Measurements from ENCODE around the gene NRP1. TPM values are rescaled to one million over a fixed set of nuclear protein-coding genes. Genes with fewer than 3 reads are reported as not detected.

NRP1 gene
- polyA plus RNA-seq, 3 donors, result 1.1 to 1.7 (median 1.3) TPM

DNA sequence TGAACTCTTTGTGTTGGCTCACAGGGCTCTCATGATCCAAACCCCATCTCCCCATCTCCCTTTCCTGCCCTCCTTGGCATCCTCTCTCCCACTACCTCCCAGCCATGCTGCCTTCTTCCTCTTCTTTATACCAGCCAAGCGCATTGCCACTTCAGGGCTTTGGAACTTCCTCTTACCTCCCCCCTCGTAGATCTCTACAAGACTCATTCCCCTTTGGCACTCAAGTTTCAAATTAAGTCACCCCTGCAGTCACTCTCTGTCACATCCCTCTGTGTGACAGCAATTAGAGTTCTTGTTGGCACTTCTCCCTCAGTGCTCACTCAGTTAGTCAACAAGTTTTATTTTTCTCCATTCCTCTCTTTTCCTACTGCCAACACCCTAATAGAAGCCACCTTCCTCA, 20.8 kb upstream of the NRP1 start:
- DNase-seq, result peak; percentile 64 to 86 (median 65)
- no peaks in the 10 kb centered on the region for H3K4me1 Mint-ChIP-seq
- H3K79me2 ChIP-seq (ENCODE audit: insufficient read depth, low read length), result no peaks in the 10 kb centered on the region
- peak overlapping the region; percentile 7 to 52 for H3K27ac ChIP-seq (ENCODE audit: low read depth in 1 of 2, low read length in 2 of 2)
- TF ChIP-seq, protein P1, sequence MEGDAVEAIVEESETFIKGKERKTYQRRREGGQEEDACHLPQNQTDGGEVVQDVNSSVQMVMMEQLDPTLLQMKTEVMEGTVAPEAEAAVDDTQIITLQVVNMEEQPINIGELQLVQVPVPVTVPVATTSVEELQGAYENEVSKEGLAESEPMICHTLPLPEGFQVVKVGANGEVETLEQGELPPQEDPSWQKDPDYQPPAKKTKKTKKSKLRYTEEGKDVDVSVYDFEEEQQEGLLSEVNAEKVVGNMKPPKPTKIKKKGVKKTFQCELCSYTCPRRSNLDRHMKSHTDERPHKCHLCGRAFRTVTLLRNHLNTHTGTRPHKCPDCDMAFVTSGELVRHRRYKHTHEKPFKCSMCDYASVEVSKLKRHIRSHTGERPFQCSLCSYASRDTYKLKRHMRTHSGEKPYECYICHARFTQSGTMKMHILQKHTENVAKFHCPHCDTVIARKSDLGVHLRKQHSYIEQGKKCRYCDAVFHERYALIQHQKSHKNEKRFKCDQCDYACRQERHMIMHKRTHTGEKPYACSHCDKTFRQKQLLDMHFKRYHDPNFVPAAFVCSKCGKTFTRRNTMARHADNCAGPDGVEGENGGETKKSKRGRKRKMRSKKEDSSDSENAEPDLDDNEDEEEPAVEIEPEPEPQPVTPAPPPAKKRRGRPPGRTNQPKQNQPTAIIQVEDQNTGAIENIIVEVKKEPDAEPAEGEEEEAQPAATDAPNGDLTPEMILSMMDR (IDR thresholded peaks at IDR 0.05), result no peak
- peaks cover 2 to 14% (median 8%) of the 10 kb centered on the region in 7 donors for H3K9me3 Mint-ChIP-seq
- intact Hi-C loops (cut with micrococcal nuclease), result no loop called here
- H2AFZ ChIP-seq (ENCODE audit: insufficient read depth, low read depth, low read length, poor library complexity, severe bottlenecking), result no peak overlapping the region
- 0% methylated on average over 2 of the region's 2 CpGs for WGBS (ENCODE audit: insufficient coverage)
- H3K4me2 ChIP-seq (replicated peaks; ENCODE audit: extremely low read depth, low read length, poor library complexity, severe bottlenecking), result no peak overlapping the region
- H3K27me3 ChIP-seq (ENCODE audit: control insufficient read depth in 2 of 2, insufficient read depth in 2 of 2, low read length in 2 of 2), result peaks cover 2 to 4% of the 10 kb centered on the region in 2 donors
- peaks cover 0 to 2% (median 1%) of the 10 kb centered on the region in 3 donors for H3K27me3 Mint-ChIP-seq (ENCODE audit: low read depth in 3 of 3)
- no peaks in the 10 kb centered on the region for H4K20me1 ChIP-seq (ENCODE audit: insufficient read depth, low read length)
- no peak overlapping the region for H3K27ac Mint-ChIP-seq
- H3K36me3 Mint-ChIP-seq, result no peaks in the 10 kb centered on the region
- H3K4me3 ChIP-seq (replicated peaks in 1 of 3; ENCODE audit: low read depth in 2 of 3, low read length in 3 of 3), result no peak overlapping the region
- H3K9ac ChIP-seq (ENCODE audit: insufficient read depth, low read length, poor library complexity, severe bottlenecking), result no peak overlapping the region
- H3K4me3 Mint-ChIP-seq, result no peak overlapping the region
- peaks cover 8 to 12% of the 10 kb centered on the region in 2 donors for H3K4me1 ChIP-seq (ENCODE audit: control insufficient read depth in 1 of 2, insufficient read depth in 2 of 2, low read length in 2 of 2)
- H3K36me3 ChIP-seq (replicated peaks in 1 of 2; ENCODE audit: control insufficient read depth in 1 of 2, insufficient read depth in 2 of 2, low read length in 2 of 2), result no peaks in the 10 kb centered on the region
- H3K9me3 ChIP-seq (replicated peaks in 1 of 2; ENCODE audit: control insufficient read depth in 1 of 2, insufficient read depth in 1 of 2, low read length in 2 of 2), result peaks cover 0 to 2% of the 10 kb centered on the region in 2 donors

DNA sequence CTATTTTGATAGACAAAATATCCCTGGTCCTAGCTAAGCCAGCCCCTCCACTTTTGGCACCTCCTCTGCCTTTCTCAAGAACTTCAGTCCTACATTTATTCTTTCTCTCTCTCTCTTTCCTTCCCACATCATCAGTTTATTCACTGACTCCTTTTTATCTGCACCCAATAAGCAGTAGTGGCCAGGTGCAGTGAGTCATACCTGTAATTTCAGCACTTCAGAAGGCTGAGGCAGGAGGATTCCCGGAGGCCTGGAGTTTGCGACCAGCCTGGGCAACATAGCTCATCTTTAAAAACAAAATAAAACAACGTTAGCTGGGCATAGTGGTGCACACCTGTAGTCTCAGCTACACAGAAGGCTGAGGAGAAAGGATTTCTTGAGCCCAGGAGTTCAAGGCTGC, 19.4 kb upstream of the NRP1 start:
- intact Hi-C loops (cut with micrococcal nuclease), result no loop called here
- H3K4me1 Mint-ChIP-seq, result no peaks in the 10 kb centered on the region

More for the DNA sequence above, 19.4 kb upstream of the NRP1 start:
- Mint-ChIP-seq H3K27ac (no peak overlapping the region), H3K9me3 (peaks cover 0 to 5% (median 2%) of the 10 kb centered on the region in 7 donors), H3K27me3 (ENCODE audit: low read depth in 3 of 3) (peaks cover 0 to 2% (median 1%) of the 10 kb centered on the region in 3 donors), H3K4me3 (no peak overlapping the region), H3K36me3 (no peaks in the 10 kb centered on the region)
- WGBS (ENCODE audit: insufficient coverage), result no CpG with 5 or more reads among the region's 3 CpGs
- Histone ChIP-seq H3K4me1 (ENCODE audit: control insufficient read depth in 1 of 2, insufficient read depth in 2 of 2, low read length in 2 of 2) (peaks cover 8 to 12% of the 10 kb centered on the region in 2 donors), H3K4me2 (replicated peaks; ENCODE audit: extremely low read depth, low read length, poor library complexity, severe bottlenecking) (no peak overlapping the region), H3K4me3 (replicated peaks in 1 of 3; ENCODE audit: low read depth in 2 of 3, low read length in 3 of 3) (no peak overlapping the region), H3K79me2 (ENCODE audit: insufficient read depth, low read length) (no peaks in the 10 kb centered on the region), H3K9ac (ENCODE audit: insufficient read depth, low read length, poor library complexity, severe bottlenecking) (no peak overlapping the region), H3K36me3 (replicated peaks in 1 of 2; ENCODE audit: control insufficient read depth in 1 of 2, insufficient read depth in 2 of 2, low read length in 2 of 2) (no peaks in the 10 kb centered on the region), H3K9me3 (replicated peaks in 1 of 2; ENCODE audit: control insufficient read depth in 1 of 2, insufficient read depth in 1 of 2, low read length in 2 of 2) (no peaks in the 10 kb centered on the region), H4K20me1 (ENCODE audit: insufficient read depth, low read length) (no peaks in the 10 kb centered on the region), H2AFZ (ENCODE audit: insufficient read depth, low read depth, low read length, poor library complexity, severe bottlenecking) (no peak overlapping the region), H3K27ac (ENCODE audit: low read depth in 1 of 2, low read length in 2 of 2) (no peak overlapping the region), H3K27me3 (ENCODE audit: control insufficient read depth in 2 of 2, insufficient read depth in 2 of 2, low read length in 2 of 2) (peaks cover 2 to 4% of the 10 kb centered on the region in 2 donors)
- no peak for DNase-seq
- TF ChIP-seq, protein P1 (IDR thresholded peaks at IDR 0.05), result no peak
